ENCODE data around the gene ITPRID1. TPM values are rescaled to one million over a fixed set of nuclear protein-coding genes. Genes with fewer than 3 reads are reported as not detected.

Gene ITPRID1
- polyA plus RNA-seq, 1 experiment, result not detected

DNA sequence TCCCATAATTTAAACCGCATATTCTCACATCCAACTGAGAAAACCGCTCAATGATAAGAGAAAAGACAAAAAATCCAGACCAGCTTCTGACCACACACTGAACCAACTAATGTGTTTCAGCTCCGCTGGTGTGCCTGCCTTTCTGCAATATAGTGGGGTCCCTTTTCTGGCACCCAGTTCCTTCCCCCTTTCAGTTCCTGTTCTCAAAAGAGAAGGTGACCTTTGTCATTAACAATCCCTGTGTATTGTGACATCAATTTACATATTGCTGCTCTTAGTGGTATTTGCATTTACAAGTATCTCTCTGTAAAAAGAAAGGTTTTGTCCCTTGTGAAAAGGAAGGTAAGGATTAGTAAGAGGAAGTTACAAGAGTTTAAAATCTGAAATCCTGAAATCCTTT is 174.5 kb downstream of the ITPRID1 start:
- no peak for DNase-seq (ENCODE audit: low read depth, low spot score)
- Histone ChIP-seq H3K4me3 (ENCODE audit: low read depth, low read length) (no peak overlapping the region), H3K27me3 (ENCODE audit: control insufficient read depth, insufficient read depth, low read length) (no peaks in the 10 kb centered on the region), H3K9me3 (ENCODE audit: control insufficient read depth, insufficient read depth, low read length) (peaks cover 4% of the 10 kb centered on the region; the same call in 1 of the 2 replicates), H3K27ac (ENCODE audit: low read depth, low read length) (no peak overlapping the region)
- TF ChIP-seq, protein P1, sequence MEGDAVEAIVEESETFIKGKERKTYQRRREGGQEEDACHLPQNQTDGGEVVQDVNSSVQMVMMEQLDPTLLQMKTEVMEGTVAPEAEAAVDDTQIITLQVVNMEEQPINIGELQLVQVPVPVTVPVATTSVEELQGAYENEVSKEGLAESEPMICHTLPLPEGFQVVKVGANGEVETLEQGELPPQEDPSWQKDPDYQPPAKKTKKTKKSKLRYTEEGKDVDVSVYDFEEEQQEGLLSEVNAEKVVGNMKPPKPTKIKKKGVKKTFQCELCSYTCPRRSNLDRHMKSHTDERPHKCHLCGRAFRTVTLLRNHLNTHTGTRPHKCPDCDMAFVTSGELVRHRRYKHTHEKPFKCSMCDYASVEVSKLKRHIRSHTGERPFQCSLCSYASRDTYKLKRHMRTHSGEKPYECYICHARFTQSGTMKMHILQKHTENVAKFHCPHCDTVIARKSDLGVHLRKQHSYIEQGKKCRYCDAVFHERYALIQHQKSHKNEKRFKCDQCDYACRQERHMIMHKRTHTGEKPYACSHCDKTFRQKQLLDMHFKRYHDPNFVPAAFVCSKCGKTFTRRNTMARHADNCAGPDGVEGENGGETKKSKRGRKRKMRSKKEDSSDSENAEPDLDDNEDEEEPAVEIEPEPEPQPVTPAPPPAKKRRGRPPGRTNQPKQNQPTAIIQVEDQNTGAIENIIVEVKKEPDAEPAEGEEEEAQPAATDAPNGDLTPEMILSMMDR (IDR thresholded peaks at IDR 0.05; ENCODE audit: low read depth, low read length), result no peak
- CTCF ChIA-PET, result no interaction called here
- POLR2A ChIA-PET, result no interaction called here

GRCh38 chr7:31688996-31689395 is 175.1 kb downstream of the ITPRID1 start:
- CTCF ChIA-PET, result no interaction called here

DNA sequence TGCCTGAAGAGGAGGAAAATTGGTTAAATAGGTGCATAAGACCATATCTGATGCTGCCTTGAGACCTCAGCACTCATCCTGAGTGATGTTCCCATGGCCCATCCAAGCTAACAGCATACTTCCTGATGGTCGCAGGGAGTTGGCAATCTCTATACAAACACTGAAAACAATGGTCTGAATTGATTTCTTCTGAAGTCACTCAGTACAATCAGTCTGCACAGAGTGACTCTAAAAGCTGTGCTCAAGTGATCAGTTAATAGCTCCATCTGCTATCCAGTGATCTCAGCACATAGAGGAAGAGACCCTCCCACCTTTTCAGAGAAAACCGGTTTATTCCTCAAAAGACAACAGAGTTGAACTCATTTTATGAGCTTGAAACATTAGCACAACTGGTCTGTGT is 177.0 kb downstream of the ITPRID1 start:
- DNase-seq (ENCODE audit: low read depth, low spot score), result no peak
- POLR2A ChIA-PET, result no interaction called here
- H3K27me3 ChIP-seq (ENCODE audit: control insufficient read depth, insufficient read depth, low read length), result no peaks in the 10 kb centered on the region
- CTCF ChIA-PET, result no interaction called here
- H3K27ac ChIP-seq (ENCODE audit: low read depth, low read length), result no peak overlapping the region
- H3K9me3 ChIP-seq (ENCODE audit: control insufficient read depth, insufficient read depth, low read length), result peaks cover 4% of the 10 kb centered on the region
- no peak overlapping the region for H3K4me3 ChIP-seq (ENCODE audit: low read depth, low read length)
- TF ChIP-seq, protein P1 (IDR thresholded peaks at IDR 0.05; ENCODE audit: low read depth, low read length), result no peak

More at GRCh38 chr7:31688996-31689395, 175.1 kb downstream of the ITPRID1 start:
- no peak overlapping the region for H3K4me3 ChIP-seq (ENCODE audit: low read depth, low read length)
- H3K27me3 ChIP-seq (ENCODE audit: control insufficient read depth, insufficient read depth, low read length), result no peaks in the 10 kb centered on the region
- POLR2A ChIA-PET, result no interaction called here
- H3K9me3 ChIP-seq (ENCODE audit: control insufficient read depth, insufficient read depth, low read length), result peaks cover 4% of the 10 kb centered on the region; the same call in 1 of the 2 replicates
- TF ChIP-seq, protein P1 (IDR thresholded peaks at IDR 0.05; ENCODE audit: low read depth, low read length), result no peak
- no peak for DNase-seq (ENCODE audit: low read depth, low spot score)
- H3K27ac ChIP-seq (ENCODE audit: low read depth, low read length), result no peak overlapping the region

DNA sequence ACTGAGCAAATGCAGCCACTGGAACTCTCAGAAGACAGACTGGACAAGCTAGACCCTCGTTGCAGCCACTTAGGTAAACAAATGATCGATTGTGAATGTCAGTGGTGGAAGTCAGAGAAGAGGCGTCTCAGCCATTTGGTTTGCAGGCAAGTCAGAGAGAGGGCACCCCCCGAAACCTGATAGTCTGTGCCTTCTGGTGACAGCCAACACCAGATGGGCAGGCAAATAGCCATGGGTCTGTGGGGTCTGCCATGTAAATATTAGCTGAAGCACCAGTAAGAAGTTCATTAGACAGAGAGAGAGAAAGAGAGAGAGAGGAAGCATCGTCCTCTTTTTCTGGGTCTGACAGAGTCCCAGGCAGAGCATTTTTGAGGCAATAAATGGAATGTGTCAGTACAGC is 178.6 kb downstream of the ITPRID1 start:
- Histone ChIP-seq H3K27ac (ENCODE audit: low read depth, low read length) (no peak overlapping the region), H3K9me3 (ENCODE audit: control insufficient read depth, insufficient read depth, low read length) (peaks cover 5% of the 10 kb centered on the region), H3K27me3 (ENCODE audit: control insufficient read depth, insufficient read depth, low read length) (no peaks in the 10 kb centered on the region), H3K4me3 (ENCODE audit: low read depth, low read length) (no peak overlapping the region)
- DNase-seq (ENCODE audit: low read depth, low spot score), result no peak
- ChIA-PET CTCF (no interaction called here), POLR2A (no interaction called here)
- TF ChIP-seq, protein P1 (IDR thresholded peaks at IDR 0.05; ENCODE audit: low read depth, low read length), result no peak

- DNase-seq (ENCODE audit: low read depth, low spot score), result no peak
- H3K27me3 ChIP-seq (ENCODE audit: control insufficient read depth, insufficient read depth, low read length), result no peaks in the 10 kb centered on the region
- CTCF ChIA-PET, result no interaction called here
- TF ChIP-seq, protein P1 (IDR thresholded peaks at IDR 0.05; ENCODE audit: low read depth, low read length), result no peak
- POLR2A ChIA-PET, result no interaction called here
- H3K27ac ChIP-seq (ENCODE audit: low read depth, low read length), result no peak overlapping the region
- peaks cover 5% of the 10 kb centered on the region for H3K9me3 ChIP-seq (ENCODE audit: control insufficient read depth, insufficient read depth, low read length)
- H3K4me3 ChIP-seq (ENCODE audit: low read depth, low read length), result no peak overlapping the region
These were observed 179.0 kb downstream of the ITPRID1 start for GRCh38 chr7:31692871-31693270.

Measured in AG04450 (cell line).